Erythroblast (primary cell): Measurements from ENCODE around the gene TEX35.

Experiments used
- GATA1 ChIP-seq: IDR thresholded peaks from 2 replicates; pipeline ENCODE4 v1.6.1; 2011; ENCODE audit warnings: low read depth, mild to moderate bottlenecking, control low read depth, low read length, moderate library complexity
- POLR2A ChIP-seq: IDR thresholded peaks from 2 replicates; pipeline ENCODE4 v1.6.1; 2011; ENCODE audit warnings: mild to moderate bottlenecking, low read length

DNA sequence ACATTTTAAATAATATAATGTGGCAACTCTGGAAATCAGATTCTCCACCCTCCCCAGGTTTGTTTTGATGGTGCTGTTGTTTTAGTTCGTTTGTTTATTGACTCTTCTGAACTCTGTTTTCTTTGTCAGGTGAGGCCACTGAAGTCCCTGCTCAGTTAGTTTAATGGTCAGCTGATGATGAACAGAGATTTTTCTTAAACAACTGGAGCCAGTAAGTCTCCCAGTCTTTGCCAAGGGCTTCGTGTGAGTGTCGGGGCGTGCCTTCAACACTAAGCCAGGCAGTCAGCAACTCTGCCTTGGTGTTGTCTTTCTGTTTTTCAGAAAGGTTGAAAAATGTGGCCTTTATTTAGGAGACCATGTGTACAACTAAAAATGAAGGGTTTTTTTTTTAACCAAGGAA is 58.9 kb downstream of the TEX35 start:
- TF ChIP-seq POLR2A (no peak), GATA1 (no peak)
